ENCODE measurements around the gene RBP2.

DNA sequence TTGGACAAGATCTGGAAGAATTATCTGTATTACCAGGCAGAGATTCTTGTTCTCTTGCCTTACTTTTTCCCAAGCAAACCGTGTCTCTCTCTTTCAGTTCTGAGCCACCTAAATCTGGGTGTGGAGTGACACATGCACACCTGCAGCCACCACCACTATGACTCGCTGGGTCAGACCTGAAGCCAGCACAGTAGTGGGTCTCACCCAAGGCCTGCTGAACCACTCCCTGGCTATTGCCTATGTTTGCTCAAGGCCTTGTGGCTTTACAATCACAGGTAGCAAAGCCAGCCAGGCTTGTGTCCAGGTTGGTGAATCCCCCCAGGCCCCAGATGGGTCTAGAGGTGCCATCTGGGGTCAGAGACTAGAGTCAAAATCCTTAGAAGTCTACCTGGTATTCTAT, 58.2 kb downstream of the RBP2 start:
- TF ChIP-seq, protein P1, sequence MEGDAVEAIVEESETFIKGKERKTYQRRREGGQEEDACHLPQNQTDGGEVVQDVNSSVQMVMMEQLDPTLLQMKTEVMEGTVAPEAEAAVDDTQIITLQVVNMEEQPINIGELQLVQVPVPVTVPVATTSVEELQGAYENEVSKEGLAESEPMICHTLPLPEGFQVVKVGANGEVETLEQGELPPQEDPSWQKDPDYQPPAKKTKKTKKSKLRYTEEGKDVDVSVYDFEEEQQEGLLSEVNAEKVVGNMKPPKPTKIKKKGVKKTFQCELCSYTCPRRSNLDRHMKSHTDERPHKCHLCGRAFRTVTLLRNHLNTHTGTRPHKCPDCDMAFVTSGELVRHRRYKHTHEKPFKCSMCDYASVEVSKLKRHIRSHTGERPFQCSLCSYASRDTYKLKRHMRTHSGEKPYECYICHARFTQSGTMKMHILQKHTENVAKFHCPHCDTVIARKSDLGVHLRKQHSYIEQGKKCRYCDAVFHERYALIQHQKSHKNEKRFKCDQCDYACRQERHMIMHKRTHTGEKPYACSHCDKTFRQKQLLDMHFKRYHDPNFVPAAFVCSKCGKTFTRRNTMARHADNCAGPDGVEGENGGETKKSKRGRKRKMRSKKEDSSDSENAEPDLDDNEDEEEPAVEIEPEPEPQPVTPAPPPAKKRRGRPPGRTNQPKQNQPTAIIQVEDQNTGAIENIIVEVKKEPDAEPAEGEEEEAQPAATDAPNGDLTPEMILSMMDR (IDR thresholded peaks at IDR 0.05), result no peak
- TF ChIP-seq POLR2A (IDR thresholded peaks at IDR 0.05), result no peak
